CD4-positive, alpha-beta T cell treated with Interleukin-17A for 4 hours (primary cell): Measurements from ENCODE around the gene LINGO4.
A peak's percentile ranks its signal among the peaks of the same experiment; 100 is the strongest.
"Not testable (repeated sequence)": the region's sequence is repeated elsewhere in the genome, so short reads cannot be mapped to it uniquely, and the experiment has no call there.

Experiments
- DNase-seq: peaks from one replicate; pipeline ENCODE4 v3.0.0-alpha.2; 2020; ENCODE audit warnings: mixed read lengths

The LINGO4 gene

GRCh38 chr1:151780736-151781135 is 24.5 kb downstream of the LINGO4 start:
- not testable (repeated sequence) for DNase-seq

- no peak for DNase-seq
Observed at GRCh38 chr1:151779852-151780251, 25.4 kb downstream of the LINGO4 start.

GRCh38 chr1:151777317-151777716 is 27.9 kb downstream of the LINGO4 start:
- DNase-seq = no peak

GRCh38 chr1:151776665-151777062 is 28.6 kb downstream of the LINGO4 start:
- no peak for DNase-seq

GRCh38 chr1:151775894-151776664 is 29.1 kb downstream of the LINGO4 start:
- no peak for DNase-seq

- no peak for DNase-seq
Observed at GRCh38 chr1:151774256-151774922, 30.8 kb downstream of the LINGO4 start.

GRCh38 chr1:151773702-151774101 is 31.5 kb downstream of the LINGO4 start:
- DNase-seq = no peak

- DNase-seq = not testable (repeated sequence)
Observed at GRCh38 chr1:151769270-151769669, 35.9 kb downstream of the LINGO4 start.

GRCh38 chr1:151768351-151769066 is 36.7 kb downstream of the LINGO4 start:
- not testable (repeated sequence) for DNase-seq

- no peak for DNase-seq
Observed at GRCh38 chr1:151763990-151764389, 41.2 kb downstream of the LINGO4 start.

- peak; percentile 86 for DNase-seq
Observed at GRCh38 chr1:151762941-151763921, 42.0 kb downstream of the LINGO4 start, which contains the start of gene MRPL9. TSS of gene MRPL9 (minus strand) at chr1:151763496. CDS start at chr1:151763479, 17 bp downstream.

- DNase-seq = no peak
Observed at GRCh38 chr1:151760597-151761385, 44.4 kb downstream of the LINGO4 start.

GRCh38 chr1:151759241-151759640 is 46.0 kb downstream of the LINGO4 start:
- DNase-seq = no peak

- DNase-seq = no peak
Observed at GRCh38 chr1:151756291-151756690, 48.9 kb downstream of the LINGO4 start.
